ENCODE data around the gene UGDH.
"Not testable (repeated sequence)": the region's sequence is repeated elsewhere in the genome, so short reads cannot be mapped to it uniquely, and the experiment has no call there.

Gene UGDH

GRCh38 chr4:39528061-39528465, 824 bp upstream of the UGDH start:
- no peak for DNase-seq

DNA sequence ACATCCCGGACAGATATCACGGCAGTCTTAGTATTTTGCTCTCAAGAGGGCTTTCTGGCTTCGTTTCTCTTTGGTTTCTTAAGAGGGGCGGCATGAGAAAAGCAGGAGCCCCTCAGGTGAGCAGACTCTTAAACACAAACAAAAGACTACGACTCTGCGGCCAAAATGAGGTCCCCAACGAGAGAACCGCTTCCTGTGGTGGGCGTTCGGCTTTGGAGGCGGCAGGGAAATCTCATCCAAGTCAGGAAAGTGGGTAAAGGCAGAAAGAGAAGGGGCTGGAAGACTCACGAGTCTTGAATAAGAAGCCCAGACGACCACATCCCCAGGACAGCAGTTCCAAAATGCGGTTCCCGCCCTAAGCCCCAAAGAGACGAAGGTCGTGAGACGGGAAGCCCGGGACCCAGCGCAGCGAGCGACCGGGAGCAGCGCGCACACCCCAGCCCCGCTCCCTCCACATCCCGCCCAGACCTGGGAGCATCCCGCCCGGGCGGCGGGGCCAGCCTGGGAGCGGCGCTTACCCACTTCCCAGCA, 409 bp downstream of the UGDH start:
- peak in 3 of 5 experiments; percentile 7 to 45 (median 18) for DNase-seq

DNA sequence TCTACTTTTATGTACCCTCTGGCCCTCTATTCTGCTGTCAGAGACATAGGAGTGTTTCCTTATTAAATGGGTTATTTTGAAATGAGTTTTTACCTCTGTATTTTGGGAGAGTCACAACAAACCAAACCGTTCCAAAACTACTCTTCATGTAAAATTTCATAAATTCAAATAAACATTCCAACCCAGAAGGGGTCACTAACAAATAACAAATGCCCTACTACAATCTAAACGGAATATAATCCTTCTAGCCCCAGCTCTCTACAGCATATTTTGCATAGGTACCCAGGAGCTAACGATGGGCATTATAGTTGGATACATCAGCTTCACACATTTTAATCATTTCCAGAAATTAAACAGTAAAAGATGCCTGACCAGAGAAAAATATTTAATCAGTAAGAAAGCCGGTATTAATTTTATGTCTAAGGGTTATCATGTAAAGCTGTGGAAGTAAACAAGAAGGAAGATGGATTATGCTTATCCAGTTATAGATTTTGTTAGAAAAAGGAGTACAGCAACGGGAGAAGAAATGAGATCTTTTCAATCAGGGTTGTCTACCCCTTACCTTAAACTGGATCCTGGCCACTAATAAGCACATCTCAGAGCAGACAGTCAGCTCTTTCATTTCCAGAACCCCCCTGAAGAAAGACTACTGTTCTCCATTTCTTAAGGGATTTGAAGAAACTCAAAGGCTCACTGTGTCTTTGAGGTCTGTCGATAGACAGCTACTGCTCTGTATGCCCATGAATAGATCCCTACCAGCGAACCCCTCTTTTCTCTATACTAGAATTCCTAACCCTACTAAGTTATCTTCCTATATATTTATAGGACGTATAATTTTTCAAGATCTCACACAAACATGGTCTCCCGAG, 1.2 kb downstream of the UGDH start:
- DNase-seq, result no peak

GRCh38 chr4:39524161-39524957, 2.9 kb downstream of the UGDH start:
- no peak for DNase-seq

GRCh38 chr4:39522068-39522467, 5.2 kb downstream of the UGDH start:
- no peak for DNase-seq

- no peak for DNase-seq
Measured at GRCh38 chr4:39521253-39521919, 5.9 kb downstream of the UGDH start.

GRCh38 chr4:39518484-39518883, 8.8 kb downstream of the UGDH start:
- no peak for DNase-seq

- DNase-seq, result no peak
Measured at GRCh38 chr4:39516407-39516966, 10.8 kb downstream of the UGDH start.

- DNase-seq, result not testable (repeated sequence)
Measured at GRCh38 chr4:39515669-39516401, 11.4 kb downstream of the UGDH start.

GRCh38 chr4:39514888-39515401, 12.3 kb downstream of the UGDH start:
- no peak for DNase-seq

DNA sequence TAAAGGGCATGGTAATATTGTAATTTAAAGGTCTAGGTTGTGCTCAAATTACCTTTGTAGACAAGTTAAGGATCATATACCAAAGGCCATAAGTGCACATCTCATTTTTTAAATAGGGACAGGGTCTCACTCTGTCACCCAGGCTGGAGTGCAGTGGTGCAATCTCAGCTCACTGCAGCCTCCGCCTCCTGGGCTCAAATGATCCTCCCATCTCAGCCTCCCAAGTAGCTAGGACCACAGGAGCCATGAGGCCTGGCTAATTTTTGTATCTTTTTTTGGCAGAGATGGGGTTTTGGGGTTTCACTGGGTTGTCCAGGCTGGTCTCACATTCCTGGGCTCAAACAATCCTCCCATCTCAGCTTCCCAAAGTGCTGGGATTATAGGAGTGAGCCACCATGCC, 13.0 kb downstream of the UGDH start:
- not testable (repeated sequence) for DNase-seq

DNA sequence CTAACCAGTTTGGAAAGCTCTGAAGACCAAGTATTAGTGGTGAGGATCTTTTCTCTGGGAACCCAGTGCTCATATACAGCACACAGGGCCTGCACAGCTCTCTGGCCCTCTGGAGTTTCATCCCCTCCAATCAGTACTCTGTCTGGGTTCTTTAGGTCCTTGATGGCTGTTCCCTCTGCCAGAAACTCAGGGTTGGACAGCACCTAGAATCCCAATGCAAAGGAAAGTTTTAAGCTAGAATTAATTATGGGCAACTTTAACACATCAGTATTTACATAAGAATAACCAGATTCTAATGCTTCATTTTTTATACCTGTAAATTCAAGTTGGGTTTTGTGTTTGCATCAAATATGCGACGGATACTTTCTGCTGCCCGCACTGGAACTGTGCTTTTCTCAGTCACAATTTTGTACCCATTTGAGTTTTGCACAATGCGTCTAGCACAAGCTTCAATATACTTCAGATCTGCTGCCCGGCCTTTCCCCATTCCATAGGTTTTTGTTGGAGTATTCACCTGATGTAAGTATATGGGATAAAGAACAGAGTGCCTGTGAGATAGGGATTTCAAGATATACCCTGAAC, 16.8 kb downstream of the UGDH start:
- DNase-seq, result no peak

- DNase-seq, result no peak
Measured at GRCh38 chr4:39505581-39505980, 21.7 kb downstream of the UGDH start.

DNA sequence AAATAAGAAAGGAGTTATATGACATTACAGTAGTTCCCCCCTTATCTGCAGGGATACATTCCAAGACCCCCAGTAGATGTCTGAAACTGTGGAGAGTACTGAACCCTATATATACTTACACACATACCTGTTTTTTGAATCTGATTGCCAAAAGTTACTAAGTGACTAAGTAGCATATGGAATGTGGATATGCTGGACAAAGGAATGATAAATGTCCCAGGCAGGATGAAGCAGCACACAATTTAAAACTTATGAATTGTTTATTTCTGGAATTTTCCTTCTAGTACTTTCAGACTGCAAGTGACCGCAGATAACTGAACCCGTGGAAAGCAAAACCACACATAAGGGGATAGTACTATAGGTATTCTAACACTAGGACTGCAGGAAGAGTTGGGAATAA, 22.7 kb downstream of the UGDH start:
- DNase-seq, result no peak

- DNase-seq, result not testable (repeated sequence)
Measured at GRCh38 chr4:39502664-39503035, 24.6 kb downstream of the UGDH start.

DNA sequence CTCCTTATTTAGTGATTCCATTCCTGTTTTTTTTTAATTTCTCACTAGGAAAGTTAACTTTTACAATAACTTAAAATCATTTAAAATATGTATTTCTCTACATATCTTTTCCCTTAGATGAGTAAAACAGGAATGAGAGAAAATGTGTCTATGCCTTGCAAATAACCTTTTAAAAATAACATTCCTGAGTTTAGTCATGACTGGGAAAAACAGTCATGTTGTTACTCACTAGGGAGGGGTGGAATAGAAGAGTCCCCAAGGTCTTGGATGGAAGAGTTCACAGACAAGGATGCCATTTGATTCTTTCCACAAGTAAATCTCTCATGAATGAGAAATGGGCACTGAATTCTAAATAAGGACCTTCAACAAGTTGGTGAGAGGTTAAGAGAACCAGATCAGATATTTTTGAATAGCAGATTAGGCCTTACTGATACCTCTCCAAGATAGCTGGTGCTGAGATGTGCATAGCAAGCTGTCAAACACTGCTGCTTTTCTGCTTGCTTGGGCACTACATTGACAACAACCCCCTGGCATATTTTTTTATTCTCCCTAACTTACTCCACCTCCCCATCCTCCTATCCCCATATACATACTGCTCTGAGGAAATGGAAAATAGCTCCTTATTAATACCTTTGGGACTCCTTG, 25.1 kb downstream of the UGDH start:
- DNase-seq, result no peak

DNA sequence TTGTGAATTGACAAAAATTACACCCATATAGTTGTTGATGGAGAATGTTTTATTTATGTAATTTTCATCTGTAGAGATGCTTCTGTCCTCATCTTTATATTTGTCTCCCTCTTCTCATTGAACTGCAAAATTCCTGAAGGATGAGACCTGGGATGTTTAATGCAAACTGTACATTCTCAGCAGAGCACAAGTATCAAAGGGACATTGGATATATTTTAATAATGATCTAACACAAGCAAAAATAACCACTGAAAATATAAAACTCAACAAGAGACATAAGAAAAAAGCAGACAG, 28.6 kb downstream of the UGDH start:
- no peak for DNase-seq

GRCh38 chr4:39497909-39498726, 29.1 kb downstream of the UGDH start:
- no peak for DNase-seq

DNA sequence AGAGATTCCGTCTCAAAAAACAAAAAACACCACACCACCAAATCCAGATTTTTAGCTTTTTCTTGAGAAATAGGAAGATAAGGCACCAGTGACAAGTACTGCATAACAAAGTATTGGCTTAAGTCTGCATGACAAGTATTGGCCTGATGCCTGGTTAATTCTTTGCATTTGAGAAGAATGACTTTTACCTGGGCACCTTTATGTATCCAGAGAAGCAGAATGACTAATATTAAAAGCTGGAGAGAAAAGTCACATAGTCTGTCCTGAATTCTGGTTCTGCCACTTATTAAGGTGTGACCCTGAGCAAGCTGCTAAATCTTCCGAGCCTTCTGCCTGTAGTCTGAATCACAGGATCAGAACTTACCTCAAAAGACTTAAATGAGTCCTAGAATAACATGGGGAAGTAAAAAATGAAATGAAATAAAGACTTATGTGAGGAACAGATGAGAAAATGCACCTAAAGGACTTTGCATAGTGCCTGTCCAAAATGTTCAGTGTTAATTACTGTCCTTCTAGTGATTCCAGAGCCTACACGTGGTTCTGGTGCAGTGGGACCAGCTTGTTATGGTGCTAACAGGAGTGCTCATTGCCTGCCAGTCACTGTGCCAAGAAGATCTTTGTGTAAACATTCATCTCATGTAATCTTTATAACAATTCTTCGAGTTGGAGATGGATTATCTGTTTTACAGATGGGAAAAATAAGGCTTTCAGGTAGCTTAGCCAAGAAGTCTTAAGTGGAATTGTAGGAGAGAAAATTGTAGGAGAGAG, 31.6 kb downstream of the UGDH start:
- DNase-seq, result no peak
